GM19324 (cell line): ENCODE data around the gene PHF2.

ENCODE experiments used
- ATAC-seq: cut with Tn5 transposase; IDR thresholded peaks from one replicate; pipeline ENCODE4 v1.9.1; 2021; ENCODE audit warnings: mild to moderate bottlenecking, moderate library complexity; ENCODE audit not compliant: unreplicated experiment, low FRiP score

The PHF2 gene

GRCh38 chr9:93648181-93648580, 71.8 kb downstream of the PHF2 start:
- no peak for ATAC-seq

GRCh38 chr9:93648836-93649235, 72.5 kb downstream of the PHF2 start:
- no peak for ATAC-seq

- ATAC-seq, result no peak
Observed at GRCh38 chr9:93649610-93650261, 73.4 kb downstream of the PHF2 start.

- no peak for ATAC-seq
Observed at GRCh38 chr9:93650448-93650847, 74.1 kb downstream of the PHF2 start.

GRCh38 chr9:93651521-93651950, 75.2 kb downstream of the PHF2 start:
- no peak for ATAC-seq

GRCh38 chr9:93652604-93653592, 76.5 kb downstream of the PHF2 start:
- ATAC-seq, result no peak

- ATAC-seq, result no peak
Observed at GRCh38 chr9:93653760-93654159, 77.4 kb downstream of the PHF2 start.

GRCh38 chr9:93654351-93654961, 78.1 kb downstream of the PHF2 start:
- no peak for ATAC-seq

GRCh38 chr9:93655621-93656425, 79.4 kb downstream of the PHF2 start:
- ATAC-seq, result no peak

GRCh38 chr9:93656426-93657239, 80.2 kb downstream of the PHF2 start:
- ATAC-seq, result no peak

- no peak for ATAC-seq
Observed at GRCh38 chr9:93657331-93658111, 81.1 kb downstream of the PHF2 start.

GRCh38 chr9:93658184-93658925, 82.0 kb downstream of the PHF2 start:
- no peak for ATAC-seq

- ATAC-seq, result no peak
Observed at GRCh38 chr9:93659044-93659836, 82.9 kb downstream of the PHF2 start.

GRCh38 chr9:93659837-93660177, 83.4 kb downstream of the PHF2 start:
- ATAC-seq, result no peak

- ATAC-seq, result no peak
Observed at GRCh38 chr9:93660352-93661046, 84.1 kb downstream of the PHF2 start.

GRCh38 chr9:93661591-93661990, 85.2 kb downstream of the PHF2 start:
- ATAC-seq, result no peak
